KMS-11 (cell line): ENCODE measurements around the gene DCAF15.

ENCODE experiments used
- H2AFZ ChIP-seq: fragments of 200-600 bp; sonication (generic); 2 replicates; pipeline ENCODE4 v1.6.1; 2016; ENCODE audit warnings: antibody characterized with exemption, mixed run types, low read depth
- H3K27ac ChIP-seq: fragments of 200-600 bp; sonication (generic); 2 replicates; pipeline ENCODE4 v1.6.1; 2016; ENCODE audit warnings: mild to moderate bottlenecking, mixed run types
- H3K27me3 ChIP-seq: fragments of 200-600 bp; sonication (generic); 2 replicates; pipeline ENCODE4 v1.6.1; 2017; ENCODE audit warnings: mild to moderate bottlenecking, low read depth, mixed run types, moderate library complexity; ENCODE audit not compliant: insufficient read depth
- H3K36me3 ChIP-seq: fragments of 200-600 bp; sonication (generic); 2 replicates; pipeline ENCODE4 v1.6.1; 2017; ENCODE audit warnings: mild to moderate bottlenecking, mixed run types; ENCODE audit not compliant: insufficient read depth
- H3K4me1 ChIP-seq: fragments of 200-600 bp; sonication (generic); 2 replicates; pipeline ENCODE4 v1.6.1; 2016; ENCODE audit warnings: mild to moderate bottlenecking, low read depth, mixed run types; ENCODE audit not compliant: poor library complexity, severe bottlenecking
- H3K4me2 ChIP-seq: fragments of 200-600 bp; sonication (generic); 2 replicates; pipeline ENCODE4 v1.7.0; 2016; ENCODE audit warnings: mild to moderate bottlenecking, mixed run types
- H3K4me3 ChIP-seq: fragments of 200-600 bp; sonication (generic); IDR thresholded peaks from 2 replicates; pipeline ENCODE4 v1.6.1; 2017; ENCODE audit warnings: low read depth, low read length, mixed read lengths; ENCODE audit not compliant: insufficient read depth
- H3K79me2 ChIP-seq: fragments of 200-600 bp; sonication (generic); 2 replicates; pipeline ENCODE4 v1.6.1; 2016; ENCODE audit warnings: low read depth, mixed run types; ENCODE audit not compliant: insufficient read depth
- H3K9ac ChIP-seq: fragments of 200-600 bp; sonication (generic); 2 replicates; pipeline ENCODE4 v1.6.1; 2016; ENCODE audit warnings: mild to moderate bottlenecking, mixed run types
- H4K20me1 ChIP-seq: fragments of 200-600 bp; sonication (generic); 2 replicates; pipeline ENCODE4 v1.6.1; 2016; ENCODE audit warnings: mild to moderate bottlenecking, mixed run types; ENCODE audit not compliant: insufficient read depth
- CTCF ChIP-seq: fragments of 200-600 bp; sonication (generic); conservative IDR thresholded peaks from 2 replicates; pipeline ENCODE4 v1.6.1; 2017; ENCODE audit warnings: low read depth, mild to moderate bottlenecking, antibody characterized with exemption, low read length, moderate library complexity, mixed read lengths

DCAF15 gene

DNA sequence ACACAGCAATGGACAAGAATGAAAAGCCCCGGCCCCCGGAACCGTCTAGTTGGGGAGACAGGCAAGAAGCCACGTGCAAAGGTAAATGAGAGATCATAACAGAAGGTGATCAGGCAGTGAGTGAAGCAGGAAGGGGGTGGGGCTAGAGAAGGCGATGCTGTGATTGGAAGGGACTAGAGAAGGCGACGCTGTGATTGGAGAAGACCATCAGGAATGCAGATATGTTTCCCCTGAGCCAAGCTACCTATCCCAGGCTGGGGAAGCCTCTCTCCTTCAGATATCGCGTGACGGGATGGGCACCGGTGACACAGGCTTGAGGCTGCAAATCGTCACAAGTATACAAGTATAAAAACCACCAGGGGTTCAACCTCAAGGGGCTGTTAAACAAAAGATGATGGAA, 21.8 kb downstream of the DCAF15 start:
- H4K20me1 ChIP-seq: no peaks in the 10 kb centered on the region
- no peak overlapping the region for H3K4me2 ChIP-seq
- no peak overlapping the region for H2AFZ ChIP-seq
- H3K9ac ChIP-seq: no peak overlapping the region
- TF ChIP-seq CTCF: no peak
- no peaks in the 10 kb centered on the region for H3K79me2 ChIP-seq
- H3K4me3 ChIP-seq: no peak overlapping the region
- no peak overlapping the region for H3K27ac ChIP-seq
- H3K27me3 ChIP-seq: no peaks in the 10 kb centered on the region
- no peaks in the 10 kb centered on the region for H3K4me1 ChIP-seq
- H3K36me3 ChIP-seq: no peaks in the 10 kb centered on the region

- Histone ChIP-seq H3K36me3 (no peaks in the 10 kb centered on the region), H4K20me1 (no peaks in the 10 kb centered on the region), H3K79me2 (no peaks in the 10 kb centered on the region), H2AFZ (no peak overlapping the region), H3K27ac (no peak overlapping the region), H3K27me3 (no peaks in the 10 kb centered on the region), H3K4me3 (no peak overlapping the region), H3K9ac (no peak overlapping the region), H3K4me2 (no peak overlapping the region), H3K4me1 (no peaks in the 10 kb centered on the region)
- no peak for TF ChIP-seq CTCF
Observed at GRCh38 chr19:13975870-13976269, 23.6 kb downstream of the DCAF15 start.

GRCh38 chr19:13976446-13976845, 24.1 kb downstream of the DCAF15 start:
- H3K79me2 ChIP-seq: no peaks in the 10 kb centered on the region
- H4K20me1 ChIP-seq: no peaks in the 10 kb centered on the region
- H3K27me3 ChIP-seq: no peaks in the 10 kb centered on the region
- no peak for TF ChIP-seq CTCF
- H3K4me3 ChIP-seq: no peak overlapping the region
- no peak overlapping the region for H3K27ac ChIP-seq
- H3K36me3 ChIP-seq: no peaks in the 10 kb centered on the region
- H3K9ac ChIP-seq: no peak overlapping the region
- H3K4me2 ChIP-seq: no peak overlapping the region
- H2AFZ ChIP-seq: no peak overlapping the region
- no peaks in the 10 kb centered on the region for H3K4me1 ChIP-seq

GRCh38 chr19:13977803-13978202, 25.5 kb downstream of the DCAF15 start:
- no peak overlapping the region for H3K27ac ChIP-seq
- H4K20me1 ChIP-seq: no peaks in the 10 kb centered on the region
- no peak overlapping the region for H2AFZ ChIP-seq
- no peaks in the 10 kb centered on the region for H3K27me3 ChIP-seq
- no peaks in the 10 kb centered on the region for H3K4me1 ChIP-seq
- no peak overlapping the region for H3K4me3 ChIP-seq
- H3K9ac ChIP-seq: no peak overlapping the region
- no peaks in the 10 kb centered on the region for H3K36me3 ChIP-seq
- no peak overlapping the region for H3K4me2 ChIP-seq
- no peaks in the 10 kb centered on the region for H3K79me2 ChIP-seq
- no peak for TF ChIP-seq CTCF
